GM12878 (cell line): ENCODE results near the gene PIGS.

Experiments used
- BHLHE40 ChIP-seq, 2 experiments: fragments of 450-650 bp in 1 of 2; IDR thresholded peaks; 2 replicates each; pipeline ENCODE4 v1.6.1; 2011 to 2017; ENCODE audit warnings: low read depth in 2 of 2, borderline replicate concordance in 1 of 2, improper control_type of control experiment in 1 of 2, low read length in 1 of 2, mild to moderate bottlenecking in 1 of 2
- KDM1A ChIP-seq: fragments of 200-600 bp; sonication (generic); IDR thresholded peaks from 2 replicates; pipeline ENCODE4 v1.6.1; 2016; ENCODE audit warnings: borderline replicate concordance
- POLR2AphosphoS5 ChIP-seq: IDR thresholded peaks from 2 replicates; pipeline ENCODE4 v1.6.1; 2011; ENCODE audit warnings: mild to moderate bottlenecking, low read length, inconsistent platforms
- TF ChIP-seq, protein P1 (sequence below), 3 experiments: IDR thresholded peaks in 2 of 3; conservative IDR thresholded peaks in 1 of 3; 2 replicates each; pipeline ENCODE4 v1.5.1; 2011; ENCODE audit warnings: low read depth in 3 of 3, low read length in 3 of 3, mild to moderate bottlenecking in 3 of 3, control low read depth in 2 of 3, moderate library complexity in 2 of 3, inconsistent platforms in 1 of 3, mixed read lengths in 1 of 3; ENCODE audit not compliant: control insufficient read depth in 2 of 3, insufficient read depth in 1 of 3; ENCODE audit errors: extremely low read depth in 1 of 3

- TF ChIP-seq POLR2AphosphoS5 = no peak
- TF ChIP-seq, protein P1, sequence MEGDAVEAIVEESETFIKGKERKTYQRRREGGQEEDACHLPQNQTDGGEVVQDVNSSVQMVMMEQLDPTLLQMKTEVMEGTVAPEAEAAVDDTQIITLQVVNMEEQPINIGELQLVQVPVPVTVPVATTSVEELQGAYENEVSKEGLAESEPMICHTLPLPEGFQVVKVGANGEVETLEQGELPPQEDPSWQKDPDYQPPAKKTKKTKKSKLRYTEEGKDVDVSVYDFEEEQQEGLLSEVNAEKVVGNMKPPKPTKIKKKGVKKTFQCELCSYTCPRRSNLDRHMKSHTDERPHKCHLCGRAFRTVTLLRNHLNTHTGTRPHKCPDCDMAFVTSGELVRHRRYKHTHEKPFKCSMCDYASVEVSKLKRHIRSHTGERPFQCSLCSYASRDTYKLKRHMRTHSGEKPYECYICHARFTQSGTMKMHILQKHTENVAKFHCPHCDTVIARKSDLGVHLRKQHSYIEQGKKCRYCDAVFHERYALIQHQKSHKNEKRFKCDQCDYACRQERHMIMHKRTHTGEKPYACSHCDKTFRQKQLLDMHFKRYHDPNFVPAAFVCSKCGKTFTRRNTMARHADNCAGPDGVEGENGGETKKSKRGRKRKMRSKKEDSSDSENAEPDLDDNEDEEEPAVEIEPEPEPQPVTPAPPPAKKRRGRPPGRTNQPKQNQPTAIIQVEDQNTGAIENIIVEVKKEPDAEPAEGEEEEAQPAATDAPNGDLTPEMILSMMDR (IDR thresholded peaks at IDR 0.05 in 2 of 3, conservative IDR thresholded peaks at IDR 0.05 in 1 of 3; ENCODE audit: control insufficient read depth in 2 of 3, extremely low read depth in 1 of 3, insufficient read depth in 1 of 3, low read depth in 3 of 3, low read length in 3 of 3) = no peak
- TF ChIP-seq KDM1A = no peak
- no peak for TF ChIP-seq BHLHE40 (IDR thresholded peaks at IDR 0.05; ENCODE audit: borderline replicate concordance in 1 of 2, low read depth in 2 of 2, low read length in 1 of 2)
Measured at GRCh38 chr17:28579526-28579925, 8.2 kb upstream of the PIGS start.
